ENCODE results near the gene SLC5A1. TPM values are rescaled to one million over a fixed set of nuclear protein-coding genes. Genes with fewer than 3 reads are reported as not detected.

SLC5A1 gene
- total RNA-seq, 1 donor = under 0.01 TPM

DNA sequence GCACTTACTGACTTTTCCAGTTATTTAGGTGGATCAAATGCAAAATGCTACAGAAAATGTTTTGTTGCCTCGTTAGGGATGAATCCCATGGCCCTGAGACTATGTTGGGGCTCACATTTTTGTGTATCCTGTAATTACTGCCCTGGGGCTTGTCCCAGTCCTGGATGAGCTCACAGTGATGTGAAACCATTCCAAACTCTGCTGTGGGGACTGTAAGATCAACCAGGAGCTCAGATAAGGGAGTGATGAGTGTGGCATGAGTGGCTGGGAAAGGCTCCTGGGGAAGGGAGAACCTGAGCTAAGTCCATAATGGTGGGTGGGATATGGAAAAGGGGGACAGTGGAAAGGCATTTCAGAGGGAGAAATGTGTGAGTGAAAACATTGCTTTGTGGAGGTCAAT, 54.0 kb downstream of the SLC5A1 start:
- no peak for DNase-seq (ENCODE audit: low read depth)
- TF ChIP-seq, protein P1, sequence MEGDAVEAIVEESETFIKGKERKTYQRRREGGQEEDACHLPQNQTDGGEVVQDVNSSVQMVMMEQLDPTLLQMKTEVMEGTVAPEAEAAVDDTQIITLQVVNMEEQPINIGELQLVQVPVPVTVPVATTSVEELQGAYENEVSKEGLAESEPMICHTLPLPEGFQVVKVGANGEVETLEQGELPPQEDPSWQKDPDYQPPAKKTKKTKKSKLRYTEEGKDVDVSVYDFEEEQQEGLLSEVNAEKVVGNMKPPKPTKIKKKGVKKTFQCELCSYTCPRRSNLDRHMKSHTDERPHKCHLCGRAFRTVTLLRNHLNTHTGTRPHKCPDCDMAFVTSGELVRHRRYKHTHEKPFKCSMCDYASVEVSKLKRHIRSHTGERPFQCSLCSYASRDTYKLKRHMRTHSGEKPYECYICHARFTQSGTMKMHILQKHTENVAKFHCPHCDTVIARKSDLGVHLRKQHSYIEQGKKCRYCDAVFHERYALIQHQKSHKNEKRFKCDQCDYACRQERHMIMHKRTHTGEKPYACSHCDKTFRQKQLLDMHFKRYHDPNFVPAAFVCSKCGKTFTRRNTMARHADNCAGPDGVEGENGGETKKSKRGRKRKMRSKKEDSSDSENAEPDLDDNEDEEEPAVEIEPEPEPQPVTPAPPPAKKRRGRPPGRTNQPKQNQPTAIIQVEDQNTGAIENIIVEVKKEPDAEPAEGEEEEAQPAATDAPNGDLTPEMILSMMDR (IDR thresholded peaks at IDR 0.05; ENCODE audit: insufficient read depth, low read length) = no peak
- no peak overlapping the region for H3K4me3 ChIP-seq (ENCODE audit: low read depth, low read length)

DNA sequence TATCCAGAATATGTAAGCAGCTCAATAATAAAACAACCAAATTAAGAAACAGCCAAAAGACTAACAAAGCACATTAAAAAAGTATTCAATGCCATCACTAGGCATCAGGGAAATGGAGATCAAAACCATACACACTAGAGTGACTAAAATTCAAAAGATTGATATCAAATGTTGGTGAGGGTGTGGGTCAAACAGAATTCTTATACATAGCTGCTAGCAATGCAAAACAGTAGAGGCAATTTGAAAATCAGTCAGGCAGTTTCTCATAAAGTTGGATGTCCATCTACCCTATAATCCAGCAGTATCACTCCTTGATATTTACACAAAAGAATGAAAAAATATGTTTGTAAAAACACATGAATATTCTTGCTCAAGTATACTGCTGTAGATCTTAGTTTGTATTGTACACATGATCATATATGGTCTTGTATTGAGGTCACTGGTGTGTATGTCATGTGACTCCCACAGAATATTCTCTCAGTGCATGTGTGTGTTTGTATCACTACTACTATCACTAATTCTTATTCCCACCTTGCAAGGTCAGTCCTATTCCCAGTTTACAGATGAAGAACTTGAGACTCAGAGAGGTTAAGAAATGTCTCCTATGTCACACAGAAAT, 54.9 kb downstream of the SLC5A1 start:
- no peak for DNase-seq (ENCODE audit: low read depth)
- no peak overlapping the region for H3K4me3 ChIP-seq (ENCODE audit: low read depth, low read length)
- TF ChIP-seq, protein P1 (IDR thresholded peaks at IDR 0.05; ENCODE audit: insufficient read depth, low read length) = no peak

DNA sequence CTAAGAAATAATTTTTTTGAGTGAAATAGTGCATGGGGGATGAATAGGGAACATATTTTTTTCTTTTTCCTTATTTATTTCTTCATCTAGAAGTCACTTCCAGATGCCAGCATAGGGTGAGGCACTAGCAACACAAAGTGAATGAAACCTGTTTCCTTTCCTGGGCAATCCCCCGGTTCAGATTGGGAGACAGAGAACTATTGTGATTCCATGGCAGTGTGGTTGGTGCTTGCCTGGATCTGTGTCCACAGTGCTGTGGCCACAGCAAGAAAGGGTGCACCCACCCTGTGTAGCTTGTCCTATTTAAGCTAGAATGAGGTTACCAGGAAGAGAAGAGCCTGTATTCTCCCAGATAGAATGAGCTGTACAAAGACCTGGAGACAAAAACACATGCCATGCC, 57.6 kb downstream of the SLC5A1 start:
- DNase-seq (ENCODE audit: low read depth) = no peak
- H3K4me3 ChIP-seq (ENCODE audit: low read depth, low read length) = no peak overlapping the region
- TF ChIP-seq, protein P1 (IDR thresholded peaks at IDR 0.05; ENCODE audit: insufficient read depth, low read length) = no peak

DNA sequence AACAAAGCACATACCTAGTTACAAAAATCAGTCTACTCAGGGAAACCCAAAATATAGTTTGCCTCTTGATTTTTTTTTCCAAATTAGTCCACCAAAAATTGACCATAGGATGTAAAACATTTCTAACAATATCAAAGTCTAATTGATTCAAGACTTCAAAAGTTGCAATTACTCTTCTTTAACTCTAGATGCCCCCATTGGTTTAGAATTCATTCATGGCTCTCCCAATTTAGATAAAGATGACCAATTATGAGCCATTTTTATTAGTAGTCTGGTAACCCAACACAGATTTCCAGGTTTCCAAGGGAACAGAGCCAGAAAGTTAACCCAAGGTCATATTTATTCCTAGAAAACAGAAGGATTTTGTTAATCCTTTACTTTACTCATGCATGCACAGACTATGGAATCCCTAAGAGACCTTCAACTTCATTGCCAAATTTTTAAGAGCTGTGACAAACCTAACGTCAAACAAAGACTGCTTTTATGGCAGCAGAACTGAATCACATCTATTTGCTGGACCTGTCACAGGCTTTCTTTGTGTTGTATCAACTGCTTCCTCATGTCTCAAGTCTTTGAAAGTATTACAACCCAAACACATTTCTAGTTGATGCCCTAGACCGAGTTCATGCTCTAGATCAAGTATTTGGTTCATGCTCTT, 60.7 kb downstream of the SLC5A1 start:
- peak; percentile 16 for DNase-seq (ENCODE audit: low read depth)
- H3K4me3 ChIP-seq (ENCODE audit: low read depth, low read length) = no peak overlapping the region
- TF ChIP-seq, protein P1 (IDR thresholded peaks at IDR 0.05; ENCODE audit: insufficient read depth, low read length) = no peak

DNA sequence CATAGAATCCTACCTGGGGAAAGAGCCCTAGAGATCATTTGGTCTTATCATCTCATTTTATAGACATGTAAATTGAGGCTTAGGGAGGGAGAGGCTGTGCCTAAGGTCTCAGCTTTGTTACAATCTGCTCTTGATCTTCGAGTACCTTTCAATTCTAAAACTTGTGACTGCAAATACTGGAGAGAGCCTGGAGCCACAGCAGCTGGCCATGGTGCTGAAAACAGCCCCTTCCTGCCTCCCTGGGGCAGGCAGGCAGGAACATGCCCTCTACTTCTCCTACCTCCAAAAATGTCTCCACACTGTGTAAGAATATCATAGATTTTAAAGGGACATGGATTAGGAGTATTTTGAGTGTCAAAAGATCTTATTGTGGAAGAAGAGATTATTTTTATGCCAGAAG, 63.9 kb downstream of the SLC5A1 start:
- no peak overlapping the region for H3K4me3 ChIP-seq (ENCODE audit: low read depth, low read length)
- DNase-seq (ENCODE audit: low read depth) = peak; percentile 8
- TF ChIP-seq, protein P1 (IDR thresholded peaks at IDR 0.05; ENCODE audit: insufficient read depth, low read length) = no peak

DNA sequence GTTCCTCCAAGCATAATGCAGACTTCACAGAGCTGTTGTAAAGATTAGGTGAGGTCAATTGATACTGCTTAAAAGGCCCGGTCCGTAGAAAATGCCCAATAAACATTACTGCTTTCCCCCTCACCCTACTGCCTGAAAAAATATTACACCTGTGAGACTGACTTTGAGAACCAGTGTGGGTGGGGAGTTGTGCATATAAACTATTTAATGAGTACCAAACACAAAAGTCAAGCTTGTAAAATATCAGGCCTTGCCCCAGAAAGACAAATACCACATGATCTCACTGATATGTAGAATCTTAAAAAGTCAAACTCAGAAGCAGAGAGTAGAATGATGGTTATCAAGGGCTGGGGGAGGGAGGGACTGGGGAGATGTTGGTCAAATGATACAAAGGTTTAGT, 69.3 kb downstream of the SLC5A1 start:
- DNase-seq (ENCODE audit: low read depth) = no peak
- TF ChIP-seq, protein P1 (IDR thresholded peaks at IDR 0.05; ENCODE audit: insufficient read depth, low read length) = no peak
- no peak overlapping the region for H3K4me3 ChIP-seq (ENCODE audit: low read depth, low read length)

Measured in fibroblast of the aortic adventitia (primary cell).